Measurements from ENCODE around the gene B3GALT5. TPM values are rescaled to one million over a fixed set of nuclear protein-coding genes. Genes with fewer than 3 reads are reported as not detected.

Gene B3GALT5
- total and polyA plus RNA-seq, 2 of the 4 experiments (the other 2 are of a cell fraction): 0.05 to 0.18 TPM

DNA sequence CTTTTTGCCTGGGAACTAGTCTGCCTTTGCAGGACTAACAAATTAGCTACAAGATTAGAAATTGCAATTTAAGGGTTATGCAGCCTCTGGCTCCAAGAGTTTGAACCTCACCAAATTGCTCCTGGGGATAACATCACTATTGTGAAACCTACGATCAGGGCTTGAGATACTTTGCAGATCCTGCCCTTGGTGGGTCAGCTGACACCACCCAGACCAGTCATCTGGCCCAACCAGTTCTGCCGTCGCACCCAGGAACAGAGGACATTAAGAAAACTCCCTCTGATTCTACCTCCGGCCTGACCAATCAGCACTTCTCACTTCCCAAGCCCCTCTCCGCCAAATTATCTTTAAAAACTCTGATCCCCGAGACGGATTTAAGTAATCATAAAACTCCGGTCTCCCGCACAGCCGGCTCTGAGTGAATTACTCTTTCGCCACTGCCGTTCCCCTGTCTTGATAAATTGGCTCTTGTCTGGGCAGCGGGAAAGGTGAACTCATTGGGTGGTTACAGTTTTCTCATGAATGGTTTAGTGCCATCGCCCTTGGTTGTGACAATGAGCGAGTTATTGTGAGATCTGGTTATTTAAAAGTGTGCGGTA is 32.9 kb upstream of the B3GALT5 start:
- Histone ChIP-seq H4K91ac (ENCODE audit: insufficient read depth, low read depth, low read length) (no peak overlapping the region), H4K20me1 (ENCODE audit: insufficient read depth, low read length) (no peaks in the 10 kb centered on the region), H3K14ac (replicated peaks; ENCODE audit: low read depth, low read length) (no peak overlapping the region), H3K27ac (ENCODE audit: insufficient read depth, low read length) (no peak overlapping the region), H3K4ac (ENCODE audit: low read depth, low read length) (no peak overlapping the region), H3K79me1 (ENCODE audit: low read depth in 1 of 2, low read length in 2 of 2) (no peaks in the 10 kb centered on the region), H4K5ac (ENCODE audit: low read depth, low read length) (no peak overlapping the region), H3K9me1 (ENCODE audit: insufficient read depth, low read length) (no peaks in the 10 kb centered on the region), H3K27me3 (ENCODE audit: control insufficient read depth, insufficient read depth, low read length) (no peaks in the 10 kb centered on the region), H3K9me3 (ENCODE audit: control insufficient read depth, insufficient read depth, low read length) (no peaks in the 10 kb centered on the region), H2BK20ac (ENCODE audit: low read depth, low read length) (no peak overlapping the region), H2AK9ac (replicated peaks; ENCODE audit: low read depth, low read length, poor library complexity) (no peak overlapping the region), H3K36me3 (ENCODE audit: control insufficient read depth, insufficient read depth, low read length) (no peaks in the 10 kb centered on the region), H2BK5ac (ENCODE audit: low read depth, low read length, poor library complexity, severe bottlenecking) (no peak overlapping the region), H3K56ac (ENCODE audit: extremely low read depth, insufficient read depth, low read length) (no peak overlapping the region), H2BK15ac (ENCODE audit: low read depth, low read length) (no peak overlapping the region), H3K18ac (ENCODE audit: low read depth, low read length) (no peak overlapping the region), H2AK5ac (ENCODE audit: low read depth, low read length) (no peak overlapping the region), H4K8ac (ENCODE audit: low read depth in 2 of 2, low read length in 2 of 2) (no peak overlapping the region), H2AFZ (replicated peaks; ENCODE audit: low read length, poor library complexity) (no peak overlapping the region), H3K4me2 (ENCODE audit: low read depth, low read length) (no peak overlapping the region), H3K9ac (ENCODE audit: low read depth, low read length) (no peak overlapping the region), H3K4me1 (ENCODE audit: control insufficient read depth, insufficient read depth, low read length) (no peaks in the 10 kb centered on the region), H3K23ac (ENCODE audit: low read depth, low read length) (no peak overlapping the region), H2BK120ac (ENCODE audit: low read depth, low read length) (no peak overlapping the region), H3K4me3 (ENCODE audit: insufficient read depth, low read depth, low read length) (no peak overlapping the region)
- CTCF ChIA-PET: no interaction called here
- no peak for DNase-seq
- ATAC-seq (ENCODE audit: low read depth): no peak
- TF ChIP-seq, protein P1, sequence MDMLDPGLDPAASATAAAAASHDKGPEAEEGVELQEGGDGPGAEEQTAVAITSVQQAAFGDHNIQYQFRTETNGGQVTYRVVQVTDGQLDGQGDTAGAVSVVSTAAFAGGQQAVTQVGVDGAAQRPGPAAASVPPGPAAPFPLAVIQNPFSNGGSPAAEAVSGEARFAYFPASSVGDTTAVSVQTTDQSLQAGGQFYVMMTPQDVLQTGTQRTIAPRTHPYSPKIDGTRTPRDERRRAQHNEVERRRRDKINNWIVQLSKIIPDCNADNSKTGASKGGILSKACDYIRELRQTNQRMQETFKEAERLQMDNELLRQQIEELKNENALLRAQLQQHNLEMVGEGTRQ (IDR thresholded peaks at IDR 0.05; ENCODE audit: low read depth, low read length): no peak
- TF ChIP-seq NFE2L2 (IDR thresholded peaks at IDR 0.05; ENCODE audit: low read depth, low read length) (no peak), RFX5 (IDR thresholded peaks at IDR 0.05; ENCODE audit: low read depth, low read length) (no peak), RAD21 (IDR thresholded peaks at IDR 0.05; ENCODE audit: low read length) (no peak), CHD1 (IDR thresholded peaks at IDR 0.05; ENCODE audit: low read depth, low read length) (no peak), BHLHE40 (IDR thresholded peaks at IDR 0.05; ENCODE audit: low read depth, low read length) (no peak), FOS (IDR thresholded peaks at IDR 0.05; ENCODE audit: low read depth, low read length) (no peak), CEBPB (IDR thresholded peaks at IDR 0.05; ENCODE audit: low read depth, low read length) (no peak), MAZ (IDR thresholded peaks at IDR 0.05; ENCODE audit: borderline replicate concordance, low read depth, low read length) (no peak), RCOR1 (IDR thresholded peaks at IDR 0.05; ENCODE audit: insufficient replicate concordance, low read length) (no peak), MXI1 (IDR thresholded peaks at IDR 0.05; ENCODE audit: borderline replicate concordance, low read depth, low read length) (no peak), SMC3 (IDR thresholded peaks at IDR 0.05; ENCODE audit: low read depth, low read length) (no peak), MAFK (IDR thresholded peaks at IDR 0.05; ENCODE audit: low read depth, low read length) (no peak)
- TF ChIP-seq, protein P2, sequence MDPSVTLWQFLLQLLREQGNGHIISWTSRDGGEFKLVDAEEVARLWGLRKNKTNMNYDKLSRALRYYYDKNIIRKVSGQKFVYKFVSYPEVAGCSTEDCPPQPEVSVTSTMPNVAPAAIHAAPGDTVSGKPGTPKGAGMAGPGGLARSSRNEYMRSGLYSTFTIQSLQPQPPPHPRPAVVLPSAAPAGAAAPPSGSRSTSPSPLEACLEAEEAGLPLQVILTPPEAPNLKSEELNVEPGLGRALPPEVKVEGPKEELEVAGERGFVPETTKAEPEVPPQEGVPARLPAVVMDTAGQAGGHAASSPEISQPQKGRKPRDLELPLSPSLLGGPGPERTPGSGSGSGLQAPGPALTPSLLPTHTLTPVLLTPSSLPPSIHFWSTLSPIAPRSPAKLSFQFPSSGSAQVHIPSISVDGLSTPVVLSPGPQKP (IDR thresholded peaks at IDR 0.05; ENCODE audit: borderline replicate concordance, low read depth, low read length): no peak
- TF ChIP-seq, protein P3, sequence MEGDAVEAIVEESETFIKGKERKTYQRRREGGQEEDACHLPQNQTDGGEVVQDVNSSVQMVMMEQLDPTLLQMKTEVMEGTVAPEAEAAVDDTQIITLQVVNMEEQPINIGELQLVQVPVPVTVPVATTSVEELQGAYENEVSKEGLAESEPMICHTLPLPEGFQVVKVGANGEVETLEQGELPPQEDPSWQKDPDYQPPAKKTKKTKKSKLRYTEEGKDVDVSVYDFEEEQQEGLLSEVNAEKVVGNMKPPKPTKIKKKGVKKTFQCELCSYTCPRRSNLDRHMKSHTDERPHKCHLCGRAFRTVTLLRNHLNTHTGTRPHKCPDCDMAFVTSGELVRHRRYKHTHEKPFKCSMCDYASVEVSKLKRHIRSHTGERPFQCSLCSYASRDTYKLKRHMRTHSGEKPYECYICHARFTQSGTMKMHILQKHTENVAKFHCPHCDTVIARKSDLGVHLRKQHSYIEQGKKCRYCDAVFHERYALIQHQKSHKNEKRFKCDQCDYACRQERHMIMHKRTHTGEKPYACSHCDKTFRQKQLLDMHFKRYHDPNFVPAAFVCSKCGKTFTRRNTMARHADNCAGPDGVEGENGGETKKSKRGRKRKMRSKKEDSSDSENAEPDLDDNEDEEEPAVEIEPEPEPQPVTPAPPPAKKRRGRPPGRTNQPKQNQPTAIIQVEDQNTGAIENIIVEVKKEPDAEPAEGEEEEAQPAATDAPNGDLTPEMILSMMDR (conservative IDR thresholded peaks at IDR 0.05; ENCODE audit: low read depth, low read length): no peak
- dilution Hi-C loops (cut with HindIII; ENCODE audit: low sequenced_read_pairs, unreplicated experiment) (no loop called here), intact Hi-C loops (cut with micrococcal nuclease) (no loop called here), in situ Hi-C loops (cut with MboI; ENCODE audit: low sequenced_read_pairs) (no loop called here)
- 82% methylated on average over 3 of the region's 16 CpGs; no CpG with 5 or more reads in 1 of the 2 experiments for WGBS, 2 experiments (ENCODE audit: extremely low coverage in 2 of 2, insufficient read length in 1 of 2)
- BruUV-seq (replicated peaks): no TSS peak
- POLR2A ChIA-PET (ENCODE audit: unreplicated experiment): no interaction called here
